GM12878 (cell line): ENCODE data around the gene ALG1L2. TPM values are rescaled to one million over a fixed set of nuclear protein-coding genes. Genes with fewer than 3 reads are reported as not detected.
"Not testable (repeated sequence)": the region's sequence is repeated elsewhere in the genome, so short reads cannot be mapped to it uniquely, and the experiment has no call there.

ENCODE experiments used
- ATAC-seq: fragments of 200-7000 bp; cut with Tn5 transposase; 3 replicates; pipeline ENCODE4 v1.9.1; 2020; ENCODE audit warnings: mild to moderate bottlenecking, moderate library complexity
- BruUV-seq: library from RNA; stranded (reverse); fragments of 400-500 nt; replicated peaks from 2 replicates; lab custom pipeline; 2021; lab: Mats Ljungman, UMichigan
- CTCF ChIA-PET: fragments of 300-600 bp; sonication (Branson Sonifier 250); formaldehyde crosslinking; extraction: SDS; loops from one replicate; lab custom pipeline; 2021; ENCODE audit warnings: inconsistent platforms; lab: Yijun Ruan, JAX
- POLR2A ChIA-PET: fragments of 350-600 bp; formaldehyde crosslinking; extraction: SDS; loops from one replicate; lab custom pipeline; 2021; ENCODE audit warnings: inconsistent platforms; lab: Charles Lee
- RAD21 ChIA-PET: fragments of 300-600 bp; sonication (Branson Sonifier 250); formaldehyde crosslinking; loops from one replicate; lab custom pipeline; 2023; ENCODE audit warnings: antibody characterized with exemption; ENCODE audit not compliant: unreplicated experiment; lab: Charles Lee
- SMC1A ChIA-PET: fragments of 300-600 bp; sonication (Branson Sonifier 250); formaldehyde crosslinking; loops from one replicate; lab custom pipeline; 2023; ENCODE audit not compliant: unreplicated experiment, uncharacterized antibody; lab: Charles Lee
- DNase-seq: peaks from one replicate; pipeline ENCODE4 v3.0.0-alpha.2; 2011; ENCODE audit warnings: low read depth, low spot score
- FAIRE-seq: peaks from 3 replicates; lab custom pipeline; 2011; peaks lifted over from hg19 to GRCh38; lab: Jason Lieb, UNC
- H2AFZ ChIP-seq: 2 replicates; pipeline ENCODE4 v1.6.0; 2011; ENCODE audit warnings: low read depth, low read length, control low read depth; ENCODE audit not compliant: control insufficient read depth
- H3K27ac ChIP-seq: 2 replicates; pipeline ENCODE4 v1.5.1; 2011; ENCODE audit warnings: control low read depth; ENCODE audit not compliant: control insufficient read depth, insufficient read depth
- H3K27me3 ChIP-seq, 2 experiments: replicated peaks in 1 of 2; 2 replicates each; pipeline versions ENCODE4 v1.6.0 to v1.6.1; 2011; ENCODE audit warnings: low read length in 1 of 2; ENCODE audit not compliant: control insufficient read depth in 2 of 2, insufficient read depth in 2 of 2
- H3K36me3 ChIP-seq, 2 experiments: 2 replicates each; pipeline ENCODE4 v1.5.1; 2011; ENCODE audit warnings: low read length in 1 of 2; ENCODE audit not compliant: control insufficient read depth in 2 of 2, insufficient read depth in 2 of 2
- H3K4me1 ChIP-seq: 2 replicates; pipeline ENCODE4 v1.6.1; 2011; ENCODE audit warnings: mild to moderate bottlenecking, low read length, moderate library complexity, mixed read lengths; ENCODE audit not compliant: control insufficient read depth, insufficient read depth
- H3K4me2 ChIP-seq: 2 replicates; pipeline ENCODE4 v1.6.0; 2011; ENCODE audit warnings: control low read depth; ENCODE audit not compliant: control insufficient read depth, insufficient read depth
- H3K4me3 ChIP-seq: fragments of 200-600 bp; sonication (generic); 2 replicates; pipeline ENCODE4 v1.5.1; 2016
- H3K79me2 ChIP-seq: 2 replicates; pipeline ENCODE4 v1.6.0; 2011; ENCODE audit warnings: low read length; ENCODE audit not compliant: control insufficient read depth, insufficient read depth
- H3K9ac ChIP-seq: 2 replicates; pipeline ENCODE4 v1.8.0; 2011; ENCODE audit warnings: low read length, control low read depth, mixed read lengths; ENCODE audit not compliant: control insufficient read depth, insufficient read depth
- H3K9me3 ChIP-seq: replicated peaks from 3 replicates; pipeline ENCODE4 v1.5.1; 2011; ENCODE audit warnings: mild to moderate bottlenecking, low read length; ENCODE audit not compliant: control insufficient read depth, insufficient read depth
- H4K20me1 ChIP-seq: 2 replicates; pipeline ENCODE4 v1.6.0; 2011; ENCODE audit not compliant: control insufficient read depth, insufficient read depth
- WGBS: methylation state at CpG from one replicate; pipeline ENCODE4 v1.1.6; 2016; ENCODE audit warnings: low lambda C conversion rate; ENCODE audit not compliant: insufficient replicate concordance, insufficient coverage; ENCODE audit errors: missing lambda C conversion rate; 5-methylcytosine and 5-hydroxymethylcytosine counted together
- in situ Hi-C: fragments of 300-500 bp; cut with MboI; formaldehyde crosslinking; loops from 9 replicates; pipeline ENCODE4 v1.14.3; 2018; ENCODE audit warnings: mixed read lengths
- intact Hi-C: fragments of 100-400 bp; cut with micrococcal nuclease; formaldehyde crosslinking; loops from one replicate; pipeline ENCODE4 v1.14.2; 2022; ENCODE audit not compliant: unreplicated experiment
- polyA plus RNA-seq, 11 experiments: library from polyadenylated mRNA; depleted of rRNA in 4 of 11; unstranded in 6 of 11; stranded (reverse) in 5 of 11; fragments of >200 nt; fragmentation: Nextera tagmentation in 4 of 11; fragmentation: Illumina TruSeq in 1 of 11; extraction: Ambion mirVana in 4 of 11; extraction: Trizol in 1 of 11; gene quantifications; 1 replicate in 1 of 11; 2 replicates in 10 of 11; pipeline versions ENCODE4 v1.2.1 to v1.2.3, GENCODE V29; 2011 to 2016; ENCODE audit warnings: inconsistent platforms in 2 of 11, missing spikeins in 2 of 11, low read depth in 1 of 11
- total RNA-seq, 4 experiments: library from RNA; depleted of rRNA in 3 of 4; stranded (reverse); fragments of >200 nt in 3 of 4; fragmentation: Illumina TruSeq in 1 of 4; extraction: Trizol in 1 of 4; gene quantifications; 2 replicates each; pipeline versions ENCODE4 v1.2.1 to v1.2.3, GENCODE V29; 2013 to 2021

ALG1L2 gene
- total and polyA plus RNA-seq, 10 of the 15 experiments (the other 5 are each of a cell fraction or from before 2014, with no cell fraction given) = 0.09 to 0.31 (median 0.16) TPM; not detected in 6

DNA sequence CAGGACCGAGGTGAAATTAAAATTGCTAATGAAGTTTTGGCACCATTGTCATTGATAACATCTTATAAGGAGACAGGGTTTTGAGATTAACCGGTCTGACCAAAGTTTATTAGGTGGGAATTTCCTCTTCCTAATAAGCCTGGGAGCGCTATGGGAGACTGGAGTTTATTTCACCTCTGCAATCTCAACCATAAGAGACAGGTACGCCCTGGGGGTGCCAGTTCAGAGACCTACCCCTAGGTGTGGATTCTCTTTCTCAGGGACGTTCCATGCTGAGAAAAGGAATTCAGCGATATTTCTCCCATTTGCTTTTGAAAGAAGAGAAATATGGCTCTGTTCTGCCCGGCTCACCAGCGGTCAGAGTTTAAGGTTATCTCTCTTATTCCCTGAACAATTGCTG is 57.4 kb downstream of the ALG1L2 start:
- H4K20me1 ChIP-seq, H3K4me2 ChIP-seq, H2AFZ ChIP-seq, ATAC-seq, H3K4me1 ChIP-seq, intact Hi-C loops, in situ Hi-C loops, CTCF ChIA-PET, H3K36me3 ChIP-seq, FAIRE-seq, RAD21 ChIA-PET, H3K4me3 ChIP-seq, POLR2A ChIA-PET, H3K9ac ChIP-seq, H3K79me2 ChIP-seq, DNase-seq, H3K27me3 ChIP-seq, H3K27ac ChIP-seq, SMC1A ChIA-PET, BruUV-seq, H3K9me3 ChIP-seq: not testable (repeated sequence)
- 27% methylated on average over 6 of the region's 8 CpGs for WGBS

DNA sequence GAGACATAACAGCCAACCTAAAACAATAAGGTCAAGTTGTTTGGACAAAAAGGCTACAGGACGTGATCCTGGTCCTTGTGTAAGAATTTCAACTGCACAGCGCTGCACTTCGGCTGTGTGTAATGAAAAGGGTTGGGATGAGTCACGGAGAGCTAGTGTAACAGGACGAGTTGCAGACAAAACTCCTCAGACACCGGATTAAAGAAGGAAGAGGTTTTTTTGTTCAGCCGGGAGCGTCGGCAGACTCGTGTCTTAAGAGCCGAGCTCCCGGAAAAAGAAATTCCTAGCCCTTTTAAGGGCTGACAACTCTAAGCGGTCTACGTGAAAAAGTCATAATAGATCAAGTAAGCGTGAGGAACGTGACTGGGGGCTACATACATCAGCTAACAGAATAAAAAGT is 59.1 kb downstream of the ALG1L2 start:
- H4K20me1 ChIP-seq, H3K4me2 ChIP-seq, H3K27me3 ChIP-seq, BruUV-seq, H3K36me3 ChIP-seq, H2AFZ ChIP-seq, H3K9me3 ChIP-seq, H3K27ac ChIP-seq, H3K79me2 ChIP-seq, POLR2A ChIA-PET, ATAC-seq, H3K4me3 ChIP-seq, CTCF ChIA-PET, H3K9ac ChIP-seq, intact Hi-C loops, H3K4me1 ChIP-seq, DNase-seq, RAD21 ChIA-PET, FAIRE-seq: not testable (repeated sequence)
- in situ Hi-C loops = loop anchor here (10.0 kb wide), 1 partner anchor 104 kb away; no protein-coding TSS in a partner anchor
- WGBS = 46% methylated on average over 16 of the region's 16 CpGs
- SMC1A ChIA-PET = interaction anchor here (1.5 kb wide), 1 partner anchor 141 kb away, joined by 4 read pairs; no protein-coding TSS in a partner anchor
